Endometrial microvascular endothelial cells (primary cell): ENCODE results near the gene KSR2. TPM values are rescaled to one million over a fixed set of nuclear protein-coding genes. Genes with fewer than 3 reads are reported as not detected.

Source experiments
- in situ Hi-C: cut with HindIII; loops from 2 replicates; pipeline ENCODE4 v1.10.0; 2017; ENCODE audit warnings: low sequenced_read_pairs, low pct_unique_long_range_greater_than_20kb; ENCODE audit errors: inconsistent ontology term
- total RNA-seq: library from RNA; depleted of rRNA; stranded (reverse); fragments of >200 nt; gene quantifications from one replicate; pipeline ENCODE4 v1.2.3, GENCODE V29; 2015; ENCODE audit errors: inconsistent ontology term

Gene KSR2
- total RNA-seq, 1 donor from 2014 or later, result 5.0 TPM

- in situ Hi-C loops, result no loop called here
These were observed 386.5 kb downstream of the KSR2 start for GRCh38 chr12:117582135-117582784.

GRCh38 chr12:117580718-117581062 is 388.1 kb downstream of the KSR2 start:
- in situ Hi-C loops, result no loop called here

- in situ Hi-C loops, result no loop called here
These were observed 388.6 kb downstream of the KSR2 start for GRCh38 chr12:117580015-117580717.

- in situ Hi-C loops, result no loop called here
These were observed 391.6 kb downstream of the KSR2 start for GRCh38 chr12:117577122-117577657.

- in situ Hi-C loops, result no loop called here
These were observed 392.7 kb downstream of the KSR2 start for GRCh38 chr12:117576053-117576452.

- in situ Hi-C loops, result no loop called here
These were observed 394.1 kb downstream of the KSR2 start for GRCh38 chr12:117574655-117575054.

- in situ Hi-C loops, result no loop called here
These were observed 396.0 kb downstream of the KSR2 start for GRCh38 chr12:117572755-117573154.

GRCh38 chr12:117571321-117571720 is 397.5 kb downstream of the KSR2 start:
- in situ Hi-C loops, result no loop called here

GRCh38 chr12:117570608-117571007 is 398.2 kb downstream of the KSR2 start:
- in situ Hi-C loops, result no loop called here

GRCh38 chr12:117567644-117568216 is 401.1 kb downstream of the KSR2 start:
- in situ Hi-C loops, result no loop called here

- in situ Hi-C loops, result no loop called here
These were observed 403.9 kb downstream of the KSR2 start for GRCh38 chr12:117564881-117565280.

GRCh38 chr12:117563706-117564105 is 405.1 kb downstream of the KSR2 start:
- in situ Hi-C loops, result no loop called here

GRCh38 chr12:117563007-117563406 is 405.8 kb downstream of the KSR2 start:
- in situ Hi-C loops, result no loop called here

GRCh38 chr12:117561990-117562389 is 406.8 kb downstream of the KSR2 start:
- in situ Hi-C loops, result no loop called here

GRCh38 chr12:117559978-117560377 is 408.8 kb downstream of the KSR2 start:
- in situ Hi-C loops, result no loop called here

- in situ Hi-C loops, result no loop called here
These were observed 412.9 kb downstream of the KSR2 start for GRCh38 chr12:117555889-117556288.

GRCh38 chr12:117552971-117553370 is 415.8 kb downstream of the KSR2 start:
- in situ Hi-C loops, result no loop called here

- in situ Hi-C loops, result no loop called here
These were observed 417.1 kb downstream of the KSR2 start for GRCh38 chr12:117551665-117552064.

GRCh38 chr12:117547209-117547608 is 421.6 kb downstream of the KSR2 start:
- in situ Hi-C loops, result no loop called here

GRCh38 chr12:117545216-117545615 is 423.6 kb downstream of the KSR2 start:
- in situ Hi-C loops, result no loop called here
